GM21447 (cell line): ENCODE results near the gene CALY.
"Not testable (repeated sequence)": the region's sequence is repeated elsewhere in the genome, so short reads cannot be mapped to it uniquely, and the experiment has no call there.

ENCODE experiments used
- ATAC-seq: cut with Tn5 transposase; IDR thresholded peaks from one replicate; pipeline ENCODE4 v1.9.1; 2021; ENCODE audit not compliant: unreplicated experiment

CALY gene

GRCh38 chr10:133336577-133337369, at the start of gene CALY:
Gene CALY, minus strand, starts transcription at chr10:133336896. Its CDS starts 7,907 bp downstream, at chr10:133328989.
- no peak for ATAC-seq

- no peak for ATAC-seq
Measured at GRCh38 chr10:133385214-133385613, 48.5 kb upstream of the CALY start.

GRCh38 chr10:133384071-133384470, 47.4 kb upstream of the CALY start:
- no peak for ATAC-seq

GRCh38 chr10:133383551-133383950, 46.9 kb upstream of the CALY start:
- no peak for ATAC-seq

GRCh38 chr10:133381036-133381435, 44.3 kb upstream of the CALY start:
- no peak for ATAC-seq

GRCh38 chr10:133379801-133380666, 43.3 kb upstream of the CALY start:
- ATAC-seq, result peak; percentile 18

GRCh38 chr10:133379152-133379800, 42.6 kb upstream of the CALY start, which contains the start of gene PAOX:
Gene PAOX, plus strand, starts transcription at chr10:133379262. Its CDS starts 55 bp downstream, at chr10:133379317.
- peak; percentile 59 for ATAC-seq

GRCh38 chr10:133378251-133379096, 41.8 kb upstream of the CALY start:
- ATAC-seq, result peak; percentile 23

- no peak for ATAC-seq
Measured at GRCh38 chr10:133377818-133378250, 41.1 kb upstream of the CALY start.

GRCh38 chr10:133377025-133377817, 40.5 kb upstream of the CALY start:
- ATAC-seq, result no peak

- ATAC-seq, result not testable (repeated sequence)
Measured at GRCh38 chr10:133376183-133376582, 39.5 kb upstream of the CALY start.

GRCh38 chr10:133375357-133376115, 38.8 kb upstream of the CALY start:
- ATAC-seq, result no peak

GRCh38 chr10:133373174-133374090, 36.7 kb upstream of the CALY start, which contains the start of gene ECHS1:
Gene ECHS1, minus strand, starts transcription at chr10:133373354. Its CDS starts 21 bp downstream, at chr10:133373333.
- ATAC-seq, result peak; percentile 89

- ATAC-seq, result no peak
Measured at GRCh38 chr10:133372507-133372906, 35.8 kb upstream of the CALY start.

GRCh38 chr10:133370030-133370786, 33.5 kb upstream of the CALY start:
- no peak for ATAC-seq

GRCh38 chr10:133368153-133368552, 31.5 kb upstream of the CALY start:
- ATAC-seq, result no peak

GRCh38 chr10:133367461-133367860, 30.8 kb upstream of the CALY start:
- not testable (repeated sequence) for ATAC-seq
